GM12872 (cell line): ENCODE data around the gene ZSWIM8.

Source experiments
- CTCF ChIP-seq: IDR thresholded peaks from 3 replicates; pipeline ENCODE4 v1.5.1; 2011; ENCODE audit warnings: low read depth, mild to moderate bottlenecking, low read length, moderate library complexity; ENCODE audit not compliant: insufficient read depth

The ZSWIM8 gene

GRCh38 chr10:73810358-73810734, 24.9 kb downstream of the ZSWIM8 start:
- TF ChIP-seq CTCF: no peak

- no peak for TF ChIP-seq CTCF
Observed at GRCh38 chr10:73810735-73811465, 25.5 kb downstream of the ZSWIM8 start.

GRCh38 chr10:73812657-73813056, 27.3 kb downstream of the ZSWIM8 start:
- TF ChIP-seq CTCF: no peak

- TF ChIP-seq CTCF: no peak
Observed at GRCh38 chr10:73813333-73813732, 27.9 kb downstream of the ZSWIM8 start.

DNA sequence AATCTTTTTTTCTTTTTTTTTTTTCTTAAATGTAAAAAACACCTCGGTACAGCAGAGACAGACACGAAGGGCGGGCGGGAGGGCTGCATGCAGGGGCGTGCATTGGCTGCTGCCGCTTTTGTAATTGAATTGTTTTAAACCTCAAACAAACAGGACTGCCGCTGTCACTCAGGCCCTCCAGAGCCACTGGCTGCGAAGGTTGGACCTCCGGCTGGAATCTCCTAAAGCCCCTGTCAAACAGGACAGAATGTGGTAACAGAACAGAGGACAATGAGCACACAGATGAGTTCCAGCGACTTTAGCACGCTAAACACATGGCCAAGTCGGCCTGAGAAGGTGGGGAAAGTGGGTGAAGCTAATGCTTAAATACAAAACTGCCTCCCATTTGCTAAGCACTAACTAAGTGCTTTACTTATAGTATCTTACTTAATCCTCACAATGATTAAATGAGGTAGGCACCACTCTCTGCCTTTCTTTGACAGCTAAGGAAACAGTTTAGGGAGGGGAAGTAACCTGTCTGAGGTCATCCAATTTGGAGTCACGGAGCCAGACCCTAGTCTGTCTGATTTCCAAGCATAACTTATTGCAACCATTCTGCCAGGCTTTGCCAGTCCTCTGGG, 29.0 kb downstream of the ZSWIM8 start:
- no peak for TF ChIP-seq CTCF

- peak; percentile 29; the same call in 1 of the 3 replicates for TF ChIP-seq CTCF
Observed at GRCh38 chr10:73814896-73815718, 29.7 kb downstream of the ZSWIM8 start.

GRCh38 chr10:73815719-73816030, 30.3 kb downstream of the ZSWIM8 start:
- no peak for TF ChIP-seq CTCF
